KBM-7 (cell line): Measurements from ENCODE around the gene ERMAP.

ENCODE experiments used
- DNase-seq: peaks from one replicate; pipeline ENCODE4 v3.0.0-alpha.2; 2015
- in situ Hi-C: fragments of 300-500 bp; cut with MboI; formaldehyde crosslinking; loops from 2 replicates; pipeline ENCODE4 v1.14.3; 2020; ENCODE audit warnings: low sequenced_read_pairs, low pct_unique_long_range_greater_than_20kb, mixed read lengths

ERMAP gene

GRCh38 chr1:42816585-42817439 lies at the start of gene ERMAP, which contains the start of gene SVBP:
ERMAP (plus strand) TSS chr1:42817122; CDS start chr1:42830449, 13,327 bp downstream.
SVBP (minus strand) TSS chr1:42817397; CDS start chr1:42816544, 853 bp downstream.
- in situ Hi-C loops, result no loop called here
- peak; percentile 87 for DNase-seq

DNA sequence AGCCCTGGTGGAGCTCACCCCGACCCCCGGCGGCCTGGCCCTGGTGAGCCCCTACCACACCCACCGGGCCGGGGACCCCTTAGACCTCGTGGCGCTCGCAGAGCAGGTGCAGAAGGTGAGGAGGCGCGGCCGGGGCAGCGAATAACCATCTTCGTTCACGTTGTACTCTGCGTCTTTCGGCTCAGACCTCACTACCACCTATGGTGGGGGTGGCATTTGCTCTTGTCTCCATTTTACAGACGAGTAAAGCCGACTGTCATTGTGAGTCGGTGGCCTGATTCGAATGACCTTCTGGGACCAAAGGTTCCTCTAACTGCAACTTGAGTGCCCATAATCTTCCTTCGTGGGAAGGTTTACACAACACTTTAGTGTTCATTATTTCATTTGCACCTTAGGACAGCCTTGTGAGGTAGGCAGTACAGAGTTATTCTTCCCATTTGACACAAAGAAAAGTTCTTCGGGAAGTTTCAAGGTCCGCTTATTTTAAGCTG lies 49.4 kb upstream of the ERMAP start:
- in situ Hi-C loops, result no loop called here
- no peak for DNase-seq

- no peak for DNase-seq
- in situ Hi-C loops, result no loop called here
Measured at GRCh38 chr1:42768172-42768571, 48.8 kb upstream of the ERMAP start.

GRCh38 chr1:42769811-42770210 lies 47.1 kb upstream of the ERMAP start:
- DNase-seq, result no peak
- in situ Hi-C loops, result no loop called here

DNA sequence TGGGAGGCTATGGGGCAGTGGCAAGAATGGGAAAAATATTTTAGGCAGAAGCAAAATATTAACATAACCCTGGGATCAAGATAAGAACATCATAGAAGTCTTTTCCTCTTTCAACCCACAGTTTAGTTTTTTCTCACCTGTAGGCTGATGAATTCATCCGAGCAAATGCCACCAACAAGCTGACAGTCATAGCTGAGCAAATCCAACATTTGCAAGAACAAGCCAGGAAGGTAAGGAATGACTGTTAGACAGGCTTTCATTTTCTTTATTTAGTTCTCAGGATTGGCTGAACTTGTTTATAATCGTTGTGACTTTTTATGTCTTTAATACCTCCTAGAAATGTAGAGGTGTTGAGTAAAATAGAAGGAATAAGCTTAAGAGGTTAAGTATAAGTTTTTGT lies 43.5 kb upstream of the ERMAP start:
- DNase-seq, result no peak
- in situ Hi-C loops, result no loop called here

GRCh38 chr1:42774928-42775526 lies 41.9 kb upstream of the ERMAP start:
- no peak for DNase-seq
- in situ Hi-C loops, result loop anchor here (25.0 kb wide), 1 partner anchor 287 kb away; no protein-coding TSS in a partner anchor

DNA sequence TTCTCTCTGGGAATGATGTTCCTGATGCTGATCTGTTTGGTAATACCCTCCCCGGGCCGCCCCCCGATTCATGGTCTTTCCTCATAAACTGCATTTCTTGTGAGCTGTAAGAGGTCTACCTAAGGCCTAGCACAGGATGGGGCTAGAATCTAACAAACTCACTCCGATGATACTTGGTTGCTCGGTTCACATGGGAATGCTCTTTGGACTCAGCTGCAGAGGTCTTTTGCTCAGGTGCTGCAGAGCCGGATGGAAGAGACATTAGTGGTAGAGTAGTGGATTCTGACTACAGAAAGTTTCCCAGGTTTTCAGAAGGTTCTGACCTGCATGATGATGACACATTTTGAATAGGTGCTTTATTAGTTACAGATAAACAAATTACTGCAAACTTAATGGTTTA lies 40.4 kb upstream of the ERMAP start:
- DNase-seq, result no peak
- in situ Hi-C loops, result loop anchor here (25.0 kb wide), 1 partner anchor 286 kb away; no protein-coding TSS in a partner anchor

GRCh38 chr1:42777852-42778251 lies 39.1 kb upstream of the ERMAP start:
- DNase-seq, result peak; percentile 41
- in situ Hi-C loops, result loop anchor here (25.0 kb wide), 1 partner anchor 284 kb away; no protein-coding TSS in a partner anchor

DNA sequence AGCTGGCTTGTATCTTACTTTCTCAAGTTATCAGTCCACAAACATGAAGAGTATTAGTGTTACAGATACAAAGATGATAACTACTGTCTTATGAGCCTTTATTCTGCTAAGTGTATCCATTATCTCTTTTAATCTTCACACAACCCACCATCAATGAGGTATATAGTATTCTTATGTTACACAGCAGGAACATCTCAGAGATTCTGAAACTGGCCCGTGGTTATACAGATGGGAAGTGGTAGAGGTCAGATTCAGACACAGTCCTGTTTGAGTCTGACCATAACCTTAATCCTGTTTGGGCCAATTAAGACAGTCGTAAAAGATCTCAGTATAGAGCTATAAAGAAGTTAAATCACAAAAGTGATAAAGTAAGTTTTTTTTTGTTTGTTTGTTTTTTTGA lies 37.2 kb upstream of the ERMAP start:
- in situ Hi-C loops, result loop anchor here (25.0 kb wide), 1 partner anchor 283 kb away; no protein-coding TSS in a partner anchor

DNA sequence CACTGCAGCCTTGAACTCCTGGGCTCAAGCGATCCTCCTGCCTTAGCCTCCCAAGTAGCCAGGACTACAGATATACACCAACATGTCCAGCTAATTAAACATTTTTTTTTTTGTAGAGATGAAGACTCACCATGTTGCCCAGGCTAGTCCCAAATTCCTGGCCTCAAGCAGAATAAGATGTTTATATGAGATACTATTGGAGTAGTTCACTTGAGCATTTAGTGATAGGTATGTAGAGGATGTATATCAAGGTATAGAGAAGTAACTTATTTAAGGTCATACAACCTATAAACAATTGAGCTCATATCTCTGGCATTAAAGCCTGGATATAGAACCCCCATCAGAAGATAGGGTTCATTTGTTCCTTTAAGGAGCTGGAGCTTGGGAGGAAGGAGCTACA lies 36.7 kb upstream of the ERMAP start:
- in situ Hi-C loops, result loop anchor here (25.0 kb wide), 1 partner anchor 282 kb away; no protein-coding TSS in a partner anchor
- no peak for DNase-seq

More for the DNA sequence above, 37.2 kb upstream of the ERMAP start:
- DNase-seq, result no peak

GRCh38 chr1:42783092-42783491 lies 33.8 kb upstream of the ERMAP start:
- in situ Hi-C loops, result loop anchor here (25.0 kb wide), 1 partner anchor 279 kb away; no protein-coding TSS in a partner anchor
- no peak for DNase-seq

DNA sequence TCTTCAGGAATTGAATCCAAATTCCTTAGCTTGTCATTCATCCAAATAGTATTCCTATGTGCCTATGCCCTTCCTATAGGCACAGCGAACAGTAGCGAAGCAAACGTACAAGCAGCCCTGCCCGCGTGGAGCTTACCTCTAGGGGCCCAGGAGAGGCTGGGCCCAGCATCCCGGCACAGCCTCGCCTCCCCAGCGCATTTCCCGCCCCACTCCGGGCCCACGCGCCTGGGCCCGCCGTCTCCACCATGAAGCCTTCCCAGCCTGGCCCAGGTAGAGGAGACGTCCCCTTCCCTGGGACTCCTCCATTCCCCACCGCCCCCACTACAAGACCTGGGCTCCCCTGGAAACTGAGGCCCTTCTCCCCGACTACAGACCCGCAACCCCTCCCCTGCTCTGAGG lies 32.4 kb upstream of the ERMAP start:
- in situ Hi-C loops, result loop anchor here (25.0 kb wide), 1 partner anchor 278 kb away; no protein-coding TSS in a partner anchor
- DNase-seq, result no peak

DNA sequence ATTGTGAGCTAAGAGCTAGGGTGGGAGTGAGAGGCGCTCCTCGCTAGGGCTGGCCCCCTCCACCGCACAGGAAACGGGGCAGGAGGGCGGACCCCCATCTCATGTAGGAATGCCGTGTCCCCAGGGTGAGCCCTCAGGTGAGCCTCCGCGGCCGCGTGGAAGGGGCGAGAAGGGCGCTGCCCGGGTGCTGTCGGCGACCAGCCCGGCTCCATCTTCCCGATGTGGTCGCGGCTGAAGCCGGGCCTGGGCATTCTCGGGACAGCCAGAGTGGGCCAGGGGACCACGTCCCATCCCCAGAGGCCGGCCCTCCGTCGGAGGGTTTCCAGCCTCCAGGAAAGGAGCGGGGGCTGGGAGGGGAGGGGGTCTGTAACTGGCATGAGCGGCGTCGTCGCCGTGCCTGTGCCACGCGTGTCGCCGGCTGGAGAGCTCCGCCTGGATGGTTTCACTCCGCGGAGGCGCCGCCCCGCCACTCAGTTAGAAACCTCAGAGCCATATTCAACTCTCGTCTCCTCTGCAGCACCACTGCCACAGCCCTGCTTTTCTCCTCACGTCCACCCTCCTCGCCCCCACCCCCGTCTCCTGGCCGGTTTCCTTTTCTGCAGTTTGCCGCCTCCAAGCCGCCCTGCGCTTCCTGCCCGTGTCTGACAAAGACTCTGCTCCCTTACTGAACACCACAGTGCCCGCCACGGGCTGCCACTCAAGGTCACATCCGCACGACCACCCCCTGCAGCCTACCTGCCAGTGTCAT lies 31.8 kb upstream of the ERMAP start, which contains the start of gene TMEM269:
Gene TMEM269, plus strand, starts transcription at position 46 of the 748 bp plus-strand sequence. CDS start 4,903 bp downstream, outside the sequence.
- in situ Hi-C loops, result loop anchor here (25.0 kb wide), 1 partner anchor 277 kb away; no protein-coding TSS in a partner anchor
- no peak for DNase-seq

DNA sequence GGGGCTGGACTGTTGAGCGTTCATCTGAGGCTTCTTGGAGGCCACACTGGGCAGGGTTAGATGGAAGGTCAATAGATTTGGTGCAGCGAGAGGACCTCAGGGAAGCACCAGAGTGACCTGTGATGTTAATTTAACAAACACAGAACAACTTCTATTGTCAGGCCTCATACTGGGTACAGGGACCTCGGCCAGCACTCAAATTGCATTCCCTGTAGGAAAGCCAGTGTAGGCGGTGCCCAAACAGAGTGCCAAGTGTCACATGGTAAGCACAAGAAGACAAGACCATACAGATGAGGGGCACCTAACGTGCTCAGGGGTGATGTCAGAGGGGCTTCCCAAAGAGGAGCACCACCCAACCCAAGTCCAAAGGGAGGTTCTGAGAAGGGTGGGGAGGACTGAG lies 30.8 kb upstream of the ERMAP start:
- in situ Hi-C loops, result loop anchor here (25.0 kb wide), 1 partner anchor 276 kb away; no protein-coding TSS in a partner anchor
- no peak for DNase-seq

DNA sequence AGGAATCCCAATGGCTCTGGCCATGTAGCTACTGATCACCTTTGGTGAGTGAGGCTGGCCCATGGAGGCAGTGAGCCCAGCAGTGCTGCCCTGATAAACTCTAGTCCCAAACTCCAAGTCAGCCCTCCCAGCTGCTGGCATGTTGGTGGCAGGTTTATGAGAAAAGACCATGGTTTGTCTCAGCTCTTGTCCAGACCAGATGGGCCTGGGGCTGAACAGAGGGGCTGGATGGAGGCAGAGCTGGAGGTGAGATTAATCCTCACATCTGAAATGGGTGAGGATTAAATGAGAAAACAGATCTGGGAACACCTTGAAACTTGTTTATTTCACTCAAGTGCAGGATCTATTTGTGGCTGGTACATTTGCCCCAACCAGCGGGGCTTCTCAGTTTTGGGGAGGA lies 28.9 kb upstream of the ERMAP start:
- in situ Hi-C loops, result loop anchor here (25.0 kb wide), 1 partner anchor 274 kb away; no protein-coding TSS in a partner anchor

DNA sequence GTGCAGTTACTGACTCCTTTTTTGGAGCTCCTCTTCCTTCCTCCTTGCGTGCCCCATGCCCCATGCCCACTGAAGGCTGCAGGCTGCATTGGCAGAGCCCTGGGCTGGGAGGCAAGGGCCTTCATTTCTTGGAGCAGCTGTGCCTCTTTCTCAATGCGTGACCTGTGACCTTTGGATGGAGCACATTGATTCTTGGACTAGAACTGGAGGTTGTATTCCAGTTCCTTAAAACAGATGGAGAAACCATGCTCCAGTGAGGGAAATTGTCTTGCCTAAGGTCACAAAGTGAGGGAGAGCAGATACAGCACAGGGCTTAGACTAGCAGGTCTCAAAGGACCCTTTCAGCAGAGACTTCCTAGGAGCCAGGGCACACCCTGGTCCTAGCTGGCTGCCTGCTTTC lies 23.1 kb upstream of the ERMAP start:
- no peak for DNase-seq
- in situ Hi-C loops, result loop anchor here (25.0 kb wide), 1 partner anchor 268 kb away; no protein-coding TSS in a partner anchor

More for the DNA sequence above, 28.9 kb upstream of the ERMAP start:
- DNase-seq, result no peak

- in situ Hi-C loops, result loop anchor here (25.0 kb wide), 1 partner anchor 265 kb away; no protein-coding TSS in a partner anchor
- no peak for DNase-seq
Measured at GRCh38 chr1:42797414-42797813, 19.5 kb upstream of the ERMAP start.

DNA sequence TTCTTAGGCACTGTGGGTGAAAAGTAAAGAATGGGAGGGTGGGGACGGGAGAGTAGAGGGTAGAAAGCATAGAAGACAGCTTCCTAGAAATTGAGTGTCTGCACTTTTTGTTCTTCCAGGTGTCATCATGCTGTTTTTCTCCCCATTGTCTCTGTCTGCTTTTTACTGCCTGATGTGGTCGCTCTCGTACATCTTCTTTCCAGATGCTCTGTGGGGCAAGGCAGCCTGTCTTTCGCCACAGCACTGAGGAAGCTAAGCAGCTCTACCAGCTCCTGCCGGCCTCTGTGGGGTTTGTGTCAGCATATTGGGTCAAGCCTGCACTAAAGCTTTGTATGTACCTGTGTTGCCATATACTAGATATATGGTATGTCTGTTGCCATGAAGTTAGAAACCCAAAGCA lies 18.9 kb upstream of the ERMAP start:
- in situ Hi-C loops, result loop anchor here (25.0 kb wide), 1 partner anchor 264 kb away; no protein-coding TSS in a partner anchor
- no peak for DNase-seq
